ENCODE data around the gene C4B.

Gene C4B

DNA sequence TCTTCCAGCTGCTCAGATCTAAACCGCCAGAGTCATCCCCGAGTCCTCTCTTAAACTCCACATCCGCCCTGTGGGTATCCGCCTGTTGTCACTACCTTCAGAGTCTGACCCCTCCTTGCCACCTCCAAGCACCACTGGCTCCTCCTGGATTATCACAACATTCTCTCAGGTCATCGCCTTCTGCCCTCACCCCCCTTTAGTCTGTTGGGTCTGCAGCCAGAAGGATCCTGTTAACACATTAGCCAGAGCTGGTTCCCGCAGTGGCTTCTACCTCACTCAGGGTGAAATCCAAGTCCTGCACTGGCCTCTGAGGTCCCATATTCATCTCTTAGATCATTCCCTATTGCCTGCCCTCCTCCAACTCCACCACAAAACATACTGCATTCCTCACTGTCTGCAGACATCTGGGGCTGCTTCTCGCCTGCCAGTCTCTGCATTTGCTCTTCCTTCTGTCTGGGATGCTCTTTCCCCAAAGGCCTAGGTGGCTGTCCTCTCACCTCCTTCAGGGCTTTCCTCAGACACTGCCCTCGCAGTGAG, 60.5 kb downstream of the C4B start:
- Histone ChIP-seq H3K4me1 (ENCODE audit: low read depth, poor library complexity, severe bottlenecking) (no peaks in the 10 kb centered on the region), H3K27ac (no peak overlapping the region)

GRCh38 chr6:32075781-32076180, 61.2 kb downstream of the C4B start:
- Histone ChIP-seq H3K36me3 (ENCODE audit: insufficient read depth) (no peaks in the 10 kb centered on the region), H3K27ac (no peak overlapping the region), H3K4me2 (no peak overlapping the region), H3K4me3 (IDR thresholded peaks at IDR 0.05; ENCODE audit: insufficient read depth, low read depth, low read length) (no peak overlapping the region), H3K27me3 (ENCODE audit: insufficient read depth, low read depth) (peaks cover 51% of the 10 kb centered on the region), H3K9ac (no peak overlapping the region), H3K79me2 (ENCODE audit: insufficient read depth, low read depth) (no peaks in the 10 kb centered on the region), H2AFZ (ENCODE audit: low read depth) (no peak overlapping the region), H3K4me1 (ENCODE audit: low read depth, poor library complexity, severe bottlenecking) (no peaks in the 10 kb centered on the region), H4K20me1 (ENCODE audit: insufficient read depth) (no peaks in the 10 kb centered on the region)
- TF ChIP-seq CTCF (conservative IDR thresholded peaks at IDR 0.05; ENCODE audit: low read depth, low read length), result no peak

More for the DNA sequence above, 60.5 kb downstream of the C4B start:
- no peak for TF ChIP-seq CTCF (conservative IDR thresholded peaks at IDR 0.05; ENCODE audit: low read depth, low read length)
- Histone ChIP-seq H3K4me3 (IDR thresholded peaks at IDR 0.05; ENCODE audit: insufficient read depth, low read depth, low read length) (no peak overlapping the region), H3K27me3 (ENCODE audit: insufficient read depth, low read depth) (peaks cover 52% of the 10 kb centered on the region), H2AFZ (ENCODE audit: low read depth) (no peak overlapping the region), H3K9ac (no peak overlapping the region), H3K79me2 (ENCODE audit: insufficient read depth, low read depth) (no peaks in the 10 kb centered on the region), H4K20me1 (ENCODE audit: insufficient read depth) (no peaks in the 10 kb centered on the region), H3K36me3 (ENCODE audit: insufficient read depth) (no peaks in the 10 kb centered on the region), H3K4me2 (no peak overlapping the region)

DNA sequence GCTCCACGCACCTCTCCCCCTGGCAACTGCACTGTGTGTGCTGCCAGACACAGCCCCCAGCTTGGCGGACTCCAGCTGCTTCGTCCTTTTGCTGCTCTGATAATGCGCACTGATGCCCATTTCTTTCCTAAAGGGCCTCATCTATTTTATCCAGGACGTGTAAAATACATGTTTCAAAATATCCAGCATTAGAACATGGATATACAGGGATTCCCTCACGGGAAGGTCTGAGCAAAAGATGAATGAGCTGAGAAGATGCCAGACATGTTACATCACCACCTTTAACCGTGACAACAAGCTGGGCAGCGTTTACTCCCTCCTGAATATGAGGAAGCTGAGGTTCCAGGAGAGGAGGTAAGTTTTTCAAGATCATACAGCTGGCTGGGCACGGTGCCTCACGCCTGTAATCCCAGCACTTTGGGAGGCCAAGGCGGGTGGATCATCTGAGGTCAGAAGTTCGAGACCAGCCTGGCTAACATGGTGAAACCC, 61.8 kb downstream of the C4B start:
- Histone ChIP-seq H2AFZ (ENCODE audit: low read depth) (no peak overlapping the region), H3K4me3 (IDR thresholded peaks at IDR 0.05; ENCODE audit: insufficient read depth, low read depth, low read length) (no peak overlapping the region), H3K36me3 (ENCODE audit: insufficient read depth) (no peaks in the 10 kb centered on the region), H3K79me2 (ENCODE audit: insufficient read depth, low read depth) (no peaks in the 10 kb centered on the region), H3K4me1 (ENCODE audit: low read depth, poor library complexity, severe bottlenecking) (no peaks in the 10 kb centered on the region), H4K20me1 (ENCODE audit: insufficient read depth) (no peaks in the 10 kb centered on the region), H3K27ac (no peak overlapping the region), H3K9ac (no peak overlapping the region), H3K27me3 (ENCODE audit: insufficient read depth, low read depth) (peaks cover 51% of the 10 kb centered on the region; the same call in 1 of the 2 replicates), H3K4me2 (no peak overlapping the region)
- TF ChIP-seq CTCF (conservative IDR thresholded peaks at IDR 0.05; ENCODE audit: low read depth, low read length), result no peak

DNA sequence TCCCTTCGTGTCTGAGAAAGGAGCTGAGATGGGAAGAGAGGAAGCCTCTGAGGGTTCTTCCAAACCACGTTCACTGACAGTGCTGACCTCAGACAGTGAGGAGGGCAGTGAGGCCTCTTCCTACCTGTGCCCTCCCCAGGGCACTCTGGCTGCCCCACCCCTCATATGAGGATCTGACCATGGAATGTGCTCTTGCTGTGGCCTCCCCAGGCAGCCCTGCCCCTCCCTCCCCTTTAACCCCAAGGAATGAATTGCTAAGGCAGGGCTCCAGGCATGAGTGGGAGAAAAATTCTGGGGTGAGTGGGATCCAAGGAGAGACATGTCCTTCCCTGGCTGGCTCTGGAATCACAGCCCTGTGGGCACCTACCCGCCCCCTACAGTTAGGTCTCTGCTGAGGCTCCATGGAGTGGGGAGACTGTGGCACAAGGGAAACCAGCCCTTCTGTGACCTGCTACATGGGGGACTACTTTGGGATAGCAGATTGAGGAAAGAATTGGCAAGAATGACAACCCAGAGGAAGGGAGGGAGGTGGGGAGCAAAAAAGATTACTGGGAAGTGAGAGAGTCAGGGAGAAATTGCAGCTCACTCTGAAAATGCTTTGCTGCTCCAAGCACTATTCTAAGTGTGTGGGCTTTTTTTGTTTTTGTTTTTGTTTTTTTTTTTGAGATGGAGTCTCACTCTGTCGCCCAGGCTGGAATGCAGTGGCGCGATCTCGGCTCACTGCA, 65.1 kb downstream of the C4B start:
- no peaks in the 10 kb centered on the region for H4K20me1 ChIP-seq (ENCODE audit: insufficient read depth)
- peaks cover 53% of the 10 kb centered on the region; the same call in 1 of the 2 replicates for H3K27me3 ChIP-seq (ENCODE audit: insufficient read depth, low read depth)
- H3K4me1 ChIP-seq (ENCODE audit: low read depth, poor library complexity, severe bottlenecking), result no peaks in the 10 kb centered on the region
- H3K4me2 ChIP-seq, result no peak overlapping the region
- H2AFZ ChIP-seq (ENCODE audit: low read depth), result no peak overlapping the region
- no peaks in the 10 kb centered on the region for H3K79me2 ChIP-seq (ENCODE audit: insufficient read depth, low read depth)
- H3K27ac ChIP-seq, result no peak overlapping the region
- H3K36me3 ChIP-seq (ENCODE audit: insufficient read depth), result no peaks in the 10 kb centered on the region
- H3K4me3 ChIP-seq (IDR thresholded peaks at IDR 0.05; ENCODE audit: insufficient read depth, low read depth, low read length), result no peak overlapping the region
- no peak overlapping the region for H3K9ac ChIP-seq
- no peak for TF ChIP-seq CTCF (conservative IDR thresholded peaks at IDR 0.05; ENCODE audit: low read depth, low read length)

Data from KMS-11 (cell line).